ENCODE results near the gene PPP4R2. TPM values are rescaled to one million over a fixed set of nuclear protein-coding genes. Genes with fewer than 3 reads are reported as not detected.

The PPP4R2 gene
- total and polyA plus RNA-seq, 9 of the 15 experiments (the other 6 are each of a cell fraction or from before 2014, with no cell fraction given): 11.0 to 49.6 (median 31.6) TPM

- no peaks in the 10 kb centered on the region for H3K9me1 ChIP-seq (ENCODE audit: control insufficient read depth, insufficient read depth, low read length)
- H3K9ac ChIP-seq (ENCODE audit: insufficient read depth in 1 of 2, low read depth in 2 of 2, low read length in 2 of 2): no peak overlapping the region
- no peaks in the 10 kb centered on the region; the same call in 1 of the 2 replicates for H4K20me1 ChIP-seq (replicated peaks; ENCODE audit: control insufficient read depth, insufficient read depth, low read length)
- no peak overlapping the region for H3K4me2 ChIP-seq (ENCODE audit: insufficient read depth, low read length)
- no peak overlapping the region for H2AFZ ChIP-seq (ENCODE audit: low read depth, low read length)
- no TSS peak for BruUV-seq (replicated peaks)
- peaks cover 2 to 25% of the 10 kb centered on the region in 2 experiments; a peak in 2 of 5 replicates for H3K27me3 ChIP-seq (ENCODE audit: control insufficient read depth in 2 of 2, insufficient read depth in 2 of 2, low read length in 2 of 2)
- no peaks in the 10 kb centered on the region; a peak in 1 of 5 replicates for H3K4me1 ChIP-seq (replicated peaks in 1 of 2; ENCODE audit: control insufficient read depth in 2 of 2, insufficient read depth in 2 of 2, low read length in 2 of 2)
- no peaks in the 10 kb centered on the region for H3K36me3 ChIP-seq (ENCODE audit: control insufficient read depth, insufficient read depth, low read length)
- no peak for TF ChIP-seq U2AF2 (optimal IDR thresholded peaks at IDR 0.05; ENCODE audit: low read depth, low read length)
- peak; percentile 85 for TF ChIP-seq SPI1 (IDR thresholded peaks at IDR 0.05; ENCODE audit: borderline replicate concordance, low read depth, low read length)
- TF ChIP-seq SLC30A9 (CRISPR knock-in tag; IDR thresholded peaks at IDR 0.05): no peak
- in situ Hi-C loops (cut with MboI) (loop anchor here (5.0 to 25.0 kb wide), 2 partner anchors 328 to 1387 kb away; no protein-coding TSS in a partner anchor), intact Hi-C loops (cut with micrococcal nuclease) (no loop called here)
- DNase-seq (ENCODE audit: extremely low read depth in 1 of 4, low spot score in 3 of 4): no peak
- no peak for FAIRE-seq
- WGBS (ENCODE audit: insufficient coverage, low coverage, missing lambda C conversion rate): 0% methylated on average over 1 of the region's 1 CpG
- no peak overlapping the region for H3K4me3 ChIP-seq
- no peaks in the 10 kb centered on the region for H3K79me2 ChIP-seq (ENCODE audit: control insufficient read depth, insufficient read depth, low read length)
- ChIA-PET CTCF (ENCODE audit: low intra/inter-chr PET ratio) (no interaction called here), POLR2A (no interaction called here)
- peaks cover 3% of the 10 kb centered on the region; the same call in 1 of the 2 replicates for H3K9me3 ChIP-seq (replicated peaks; ENCODE audit: control insufficient read depth, insufficient read depth, low read depth, low read length)
- H3K27ac ChIP-seq (ENCODE audit: extremely low read depth, low read depth, low read length): no peak overlapping the region
- ATAC-seq: no peak
These were observed 102.3 kb downstream of the PPP4R2 start for GRCh38 chr3:73098873-73099272.

GRCh38 chr3:73100741-73101559 lies 104.3 kb downstream of the PPP4R2 start:
- Histone ChIP-seq H3K27me3 (ENCODE audit: control insufficient read depth in 2 of 2, insufficient read depth in 2 of 2, low read length in 2 of 2) (peaks cover 2 to 27% of the 10 kb centered on the region in 2 experiments; a peak in 2 of 5 replicates), H3K9me3 (replicated peaks; ENCODE audit: control insufficient read depth, insufficient read depth, low read depth, low read length) (peaks cover 3% of the 10 kb centered on the region; the same call in 1 of the 2 replicates), H3K4me1 (replicated peaks in 1 of 2; ENCODE audit: control insufficient read depth in 2 of 2, insufficient read depth in 2 of 2, low read length in 2 of 2) (no peaks in the 10 kb centered on the region; a peak in 1 of 5 replicates), H3K9me1 (ENCODE audit: control insufficient read depth, insufficient read depth, low read length) (no peaks in the 10 kb centered on the region), H3K79me2 (ENCODE audit: control insufficient read depth, insufficient read depth, low read length) (no peaks in the 10 kb centered on the region), H2AFZ (ENCODE audit: low read depth, low read length) (no peak overlapping the region), H4K20me1 (replicated peaks; ENCODE audit: control insufficient read depth, insufficient read depth, low read length) (no peaks in the 10 kb centered on the region; the same call in 1 of the 2 replicates), H3K4me3 (no peak overlapping the region), H3K4me2 (ENCODE audit: insufficient read depth, low read length) (no peak overlapping the region), H3K36me3 (ENCODE audit: control insufficient read depth, insufficient read depth, low read length) (no peaks in the 10 kb centered on the region), H3K9ac (ENCODE audit: insufficient read depth in 1 of 2, low read depth in 2 of 2, low read length in 2 of 2) (no peak overlapping the region), H3K27ac (ENCODE audit: extremely low read depth, low read depth, low read length) (no peak overlapping the region)
- FAIRE-seq (peak; percentile 96), ATAC-seq (peak; percentile 98), DNase-seq (ENCODE audit: extremely low read depth in 1 of 4, low spot score in 3 of 4) (peak; percentile 78 to 82 (median 81))
- ChIA-PET CTCF (ENCODE audit: low intra/inter-chr PET ratio) (interaction anchor here (0.6 to 2.8 kb wide), 3 partner anchors 54 to 402 kb away, joined by 3 to 19 read pairs (median 13); no protein-coding TSS in a partner anchor), POLR2A (interaction anchor here (0.7 kb wide), 1 partner anchor 308 kb away, joined by 3 read pairs; no protein-coding TSS in a partner anchor)
- BruUV-seq (replicated peaks): no TSS peak
- WGBS (ENCODE audit: insufficient coverage, low coverage, missing lambda C conversion rate): 5% methylated on average over 7 of the region's 9 CpGs
- intact Hi-C loops (cut with micrococcal nuclease) (loop anchor here (1.0 to 10.0 kb wide), 5 partner anchors 74 to 402 kb away; no protein-coding TSS in a partner anchor), in situ Hi-C loops (cut with MboI) (loop anchor here (10.0 kb wide), 1 partner anchor 404 kb away; no protein-coding TSS in a partner anchor)
- TF ChIP-seq ZNF354B (CRISPR knock-in tag; IDR thresholded peaks at IDR 0.05) (no peak), ARID2 (IDR thresholded peaks at IDR 0.05) (0 out of 2 replicates have a peak, but pooled peaks have one; percentile 25), ZNF668 (CRISPR knock-in tag; IDR thresholded peaks at IDR 0.05) (no peak), SMC3 (conservative IDR thresholded peaks at IDR 0.05; ENCODE audit: insufficient read depth, low read depth, low read length) (peak; percentile 84)
- TF ChIP-seq, protein P1, sequence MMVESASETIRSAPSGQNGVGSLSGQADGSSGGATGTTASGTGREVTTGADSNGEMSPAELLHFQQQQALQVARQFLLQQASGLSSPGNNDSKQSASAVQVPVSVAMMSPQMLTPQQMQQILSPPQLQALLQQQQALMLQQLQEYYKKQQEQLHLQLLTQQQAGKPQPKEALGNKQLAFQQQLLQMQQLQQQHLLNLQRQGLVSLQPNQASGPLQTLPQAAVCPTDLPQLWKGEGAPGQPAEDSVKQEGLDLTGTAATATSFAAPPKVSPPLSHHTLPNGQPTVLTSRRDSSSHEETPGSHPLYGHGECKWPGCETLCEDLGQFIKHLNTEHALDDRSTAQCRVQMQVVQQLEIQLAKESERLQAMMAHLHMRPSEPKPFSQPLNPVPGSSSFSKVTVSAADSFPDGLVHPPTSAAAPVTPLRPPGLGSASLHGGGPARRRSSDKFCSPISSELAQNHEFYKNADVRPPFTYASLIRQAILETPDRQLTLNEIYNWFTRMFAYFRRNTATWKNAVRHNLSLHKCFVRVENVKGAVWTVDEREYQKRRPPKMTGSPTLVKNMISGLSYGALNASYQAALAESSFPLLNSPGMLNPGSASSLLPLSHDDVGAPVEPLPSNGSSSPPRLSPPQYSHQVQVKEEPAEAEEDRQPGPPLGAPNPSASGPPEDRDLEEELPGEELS (CRISPR knock-in tag; IDR thresholded peaks at IDR 0.05; ENCODE audit: borderline replicate concordance): no peak
